ENCODE results near the gene NAT14. TPM values are rescaled to one million over a fixed set of nuclear protein-coding genes. Genes with fewer than 3 reads are reported as not detected.

NAT14 gene
- total RNA-seq, 1 donor from 2014 or later, result 81.1 TPM

DNA sequence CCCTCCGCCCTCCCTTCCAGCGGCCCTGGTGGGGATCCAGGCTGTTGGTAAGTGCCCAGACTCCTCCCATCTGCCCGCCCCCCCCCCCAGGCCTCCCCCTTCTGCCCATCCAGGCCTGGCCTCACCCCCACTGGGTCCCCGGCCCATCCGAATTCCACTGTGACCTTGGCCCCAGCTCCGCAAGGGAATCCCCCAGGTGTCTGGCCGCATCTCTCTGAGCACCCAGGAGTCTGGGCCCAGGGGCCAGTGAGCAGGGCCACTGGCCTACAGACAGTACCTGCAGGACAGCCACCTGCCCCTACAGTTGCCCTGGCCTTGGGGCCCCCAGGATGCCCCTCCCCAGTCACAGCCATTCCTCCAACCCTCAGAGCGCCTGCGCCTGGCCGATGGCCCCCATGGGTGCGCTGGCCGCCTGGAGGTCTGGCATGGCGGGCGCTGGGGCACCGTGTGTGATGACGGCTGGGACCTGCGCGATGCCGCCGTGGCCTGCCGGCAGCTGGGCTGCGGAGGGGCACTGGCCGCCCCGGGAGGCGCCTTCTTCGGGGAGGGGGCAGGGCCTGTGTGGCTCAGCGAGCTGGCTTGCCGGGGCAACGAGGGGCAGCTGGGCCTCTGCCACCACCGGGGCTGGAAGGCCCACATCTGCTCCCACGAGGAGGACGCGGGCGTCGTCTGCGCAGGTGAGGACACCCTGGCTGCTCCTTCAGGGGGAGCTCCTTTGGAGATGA is 4.2 kb downstream of the NAT14 start:
- H3K36me3 Mint-ChIP-seq (ENCODE audit: low read depth), result no peaks in the 10 kb centered on the region
- H3K4me1 Mint-ChIP-seq, result peaks cover 19% of the 10 kb centered on the region
- no peak overlapping the region for H3K27ac Mint-ChIP-seq (ENCODE audit: unreplicated experiment)
- H3K9me3 Mint-ChIP-seq, result no peaks in the 10 kb centered on the region
- no peak overlapping the region for H3K4me3 Mint-ChIP-seq
- no peak for DNase-seq (ENCODE audit: low read depth, low spot score)
- TF ChIP-seq, protein P1, sequence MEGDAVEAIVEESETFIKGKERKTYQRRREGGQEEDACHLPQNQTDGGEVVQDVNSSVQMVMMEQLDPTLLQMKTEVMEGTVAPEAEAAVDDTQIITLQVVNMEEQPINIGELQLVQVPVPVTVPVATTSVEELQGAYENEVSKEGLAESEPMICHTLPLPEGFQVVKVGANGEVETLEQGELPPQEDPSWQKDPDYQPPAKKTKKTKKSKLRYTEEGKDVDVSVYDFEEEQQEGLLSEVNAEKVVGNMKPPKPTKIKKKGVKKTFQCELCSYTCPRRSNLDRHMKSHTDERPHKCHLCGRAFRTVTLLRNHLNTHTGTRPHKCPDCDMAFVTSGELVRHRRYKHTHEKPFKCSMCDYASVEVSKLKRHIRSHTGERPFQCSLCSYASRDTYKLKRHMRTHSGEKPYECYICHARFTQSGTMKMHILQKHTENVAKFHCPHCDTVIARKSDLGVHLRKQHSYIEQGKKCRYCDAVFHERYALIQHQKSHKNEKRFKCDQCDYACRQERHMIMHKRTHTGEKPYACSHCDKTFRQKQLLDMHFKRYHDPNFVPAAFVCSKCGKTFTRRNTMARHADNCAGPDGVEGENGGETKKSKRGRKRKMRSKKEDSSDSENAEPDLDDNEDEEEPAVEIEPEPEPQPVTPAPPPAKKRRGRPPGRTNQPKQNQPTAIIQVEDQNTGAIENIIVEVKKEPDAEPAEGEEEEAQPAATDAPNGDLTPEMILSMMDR (conservative IDR thresholded peaks at IDR 0.05), result no peak
- H3K27me3 Mint-ChIP-seq (ENCODE audit: low read depth), result peaks cover 7% of the 10 kb centered on the region

DNA sequence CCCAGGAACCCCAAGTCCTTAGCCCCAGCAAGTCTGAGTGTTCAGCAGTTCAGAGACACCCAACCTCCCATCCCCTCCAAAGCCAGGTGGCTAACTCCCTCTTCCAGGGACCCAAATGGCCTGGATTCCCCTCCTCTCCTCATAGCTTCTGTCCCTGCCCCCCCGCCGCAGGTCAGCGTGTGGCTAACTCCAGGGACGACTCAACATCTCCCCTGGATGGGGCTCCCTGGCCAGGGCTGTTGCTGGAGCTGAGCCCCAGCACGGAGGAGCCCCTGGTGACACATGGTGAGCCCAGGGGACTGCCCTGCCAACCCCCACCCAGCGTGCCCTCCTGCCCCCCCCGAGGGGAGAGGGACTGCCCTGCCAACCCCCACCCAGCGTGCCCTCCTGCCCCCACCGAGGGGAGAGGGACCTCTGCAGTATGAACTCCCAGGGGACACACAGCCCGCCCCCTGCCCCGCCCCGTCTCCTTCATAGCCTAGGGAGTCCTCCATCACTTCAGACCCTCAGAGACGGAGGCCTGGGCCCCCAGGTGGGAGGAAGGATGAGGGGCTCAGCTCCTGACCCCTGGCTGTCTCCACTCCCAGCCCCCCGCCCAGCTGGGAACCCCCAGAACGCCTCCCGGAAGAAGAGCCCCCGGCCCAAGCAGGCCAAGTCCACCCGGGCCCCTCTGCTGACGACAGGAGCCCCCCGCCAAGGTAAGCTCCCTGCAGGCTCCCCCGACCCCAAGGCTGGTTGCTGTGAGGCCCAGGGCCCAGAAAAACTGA is 4.9 kb downstream of the NAT14 start:
- peaks cover 7% of the 10 kb centered on the region for H3K27me3 Mint-ChIP-seq (ENCODE audit: low read depth)
- TF ChIP-seq, protein P1 (conservative IDR thresholded peaks at IDR 0.05), result no peak
- no peaks in the 10 kb centered on the region for H3K36me3 Mint-ChIP-seq (ENCODE audit: low read depth)
- H3K4me1 Mint-ChIP-seq, result peaks cover 19% of the 10 kb centered on the region
- H3K4me3 Mint-ChIP-seq, result no peak overlapping the region
- H3K9me3 Mint-ChIP-seq, result no peaks in the 10 kb centered on the region
- H3K27ac Mint-ChIP-seq (ENCODE audit: unreplicated experiment), result no peak overlapping the region
- no peak for DNase-seq (ENCODE audit: low read depth, low spot score)

DNA sequence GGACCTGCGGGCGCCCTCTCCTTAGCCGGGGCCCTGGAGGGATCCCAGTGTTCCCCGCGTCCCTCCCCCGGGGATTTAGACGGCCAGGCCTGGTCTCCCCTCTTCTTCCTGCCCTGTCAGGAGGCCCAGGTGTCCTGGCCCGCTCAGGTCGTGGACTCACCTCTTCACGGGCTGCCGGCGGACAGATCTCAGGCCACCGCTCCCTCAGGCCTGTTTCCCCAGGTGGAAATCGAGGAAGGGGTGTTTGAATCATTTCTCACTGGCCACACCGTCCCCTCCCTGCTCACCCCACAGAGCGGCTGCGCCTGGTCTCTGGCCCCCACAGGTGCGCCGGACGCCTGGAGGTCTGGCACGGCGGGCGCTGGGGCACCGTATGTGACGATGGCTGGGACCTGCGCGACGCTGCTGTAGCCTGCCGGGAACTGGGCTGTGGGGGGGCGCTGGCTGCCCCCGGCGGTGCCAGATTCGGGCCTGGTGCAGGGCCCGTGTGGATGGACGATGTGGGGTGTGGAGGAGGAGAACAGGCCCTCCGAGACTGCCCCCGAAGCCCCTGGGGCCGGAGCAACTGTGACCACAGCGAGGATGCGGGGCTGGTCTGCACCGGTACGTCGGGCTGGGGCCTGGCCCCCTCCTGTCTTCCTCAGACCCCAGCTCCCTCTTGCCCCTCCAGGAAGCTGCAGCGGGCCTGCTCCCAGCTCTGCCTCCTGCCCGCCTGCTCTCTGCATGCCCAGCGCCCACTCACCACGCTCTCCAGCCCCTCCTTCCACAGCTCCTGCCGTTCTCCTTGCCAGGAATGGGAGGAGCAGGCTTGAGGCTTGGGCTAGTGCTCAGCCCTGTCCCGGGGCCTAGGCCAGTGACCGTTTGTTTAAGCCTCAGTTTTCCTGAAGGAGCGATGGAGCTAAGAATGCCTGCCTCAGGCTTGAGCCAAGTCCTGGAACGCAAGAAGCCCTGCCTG is 5.8 kb downstream of the NAT14 start:
- Mint-ChIP-seq H3K27ac (ENCODE audit: unreplicated experiment) (no peak overlapping the region), H3K4me3 (no peak overlapping the region), H3K4me1 (peaks cover 19% of the 10 kb centered on the region), H3K36me3 (ENCODE audit: low read depth) (no peaks in the 10 kb centered on the region), H3K27me3 (ENCODE audit: low read depth) (peaks cover 7% of the 10 kb centered on the region), H3K9me3 (no peaks in the 10 kb centered on the region)
- TF ChIP-seq, protein P1 (conservative IDR thresholded peaks at IDR 0.05), result no peak
- DNase-seq (ENCODE audit: low read depth, low spot score), result no peak

DNA sequence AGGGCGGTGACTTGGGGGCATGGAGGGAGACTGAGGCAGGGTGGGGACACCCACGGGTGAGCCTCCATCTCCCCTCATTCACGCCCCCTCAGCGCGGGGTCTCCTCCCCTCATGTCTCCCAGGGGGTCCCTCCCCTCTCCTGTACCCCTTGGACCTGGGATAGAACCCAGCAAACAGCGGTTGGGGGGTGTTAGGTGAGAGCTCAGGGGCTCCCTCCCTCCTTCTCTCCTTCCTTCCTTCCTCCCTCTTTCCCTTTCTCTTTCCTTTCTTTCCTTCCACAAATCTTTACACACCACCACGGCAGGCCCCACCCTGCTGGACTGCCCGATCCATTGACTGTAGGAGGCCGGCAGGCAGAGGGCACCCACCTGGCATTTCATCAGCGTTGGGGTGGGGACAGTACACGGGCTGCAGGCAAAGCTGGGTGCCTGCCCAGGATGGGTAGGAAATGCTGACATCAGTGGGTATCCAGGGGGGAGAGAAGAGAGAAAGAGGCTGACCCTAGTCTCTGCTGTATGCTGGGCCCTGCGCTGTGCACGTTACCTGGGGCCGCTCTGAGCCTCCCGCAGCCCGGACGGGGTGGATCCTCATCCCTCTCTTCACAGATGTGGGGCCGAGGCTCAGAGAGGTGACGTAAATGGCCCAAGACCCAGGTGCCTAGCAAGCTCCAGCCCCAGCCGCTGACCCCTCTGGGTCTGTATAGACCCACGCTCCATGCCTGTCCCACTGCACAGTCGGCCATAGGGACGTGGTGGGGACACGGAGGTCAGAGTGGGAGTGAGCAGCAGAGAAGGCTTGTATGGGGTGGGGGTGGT is 6.8 kb downstream of the NAT14 start:
- Mint-ChIP-seq H3K9me3 (no peaks in the 10 kb centered on the region), H3K4me1 (peaks cover 14% of the 10 kb centered on the region), H3K36me3 (ENCODE audit: low read depth) (no peaks in the 10 kb centered on the region), H3K4me3 (peak overlapping the region; percentile 39), H3K27ac (ENCODE audit: unreplicated experiment) (no peak overlapping the region), H3K27me3 (ENCODE audit: low read depth) (peaks cover 4% of the 10 kb centered on the region)
- no peak for DNase-seq (ENCODE audit: low read depth, low spot score)
- TF ChIP-seq, protein P1 (conservative IDR thresholded peaks at IDR 0.05), result no peak

Measured in neural crest cell (in vitro differentiated cells).